Hepatocyte (in vitro differentiated cells): ENCODE measurements around the gene UBE2L5. TPM values are rescaled to one million over a fixed set of nuclear protein-coding genes. Genes with fewer than 3 reads are reported as not detected.

Experiments used
- DNase-seq: peaks from one replicate; pipeline ENCODE4 v3.0.0-alpha.2; 2016; ENCODE audit warnings: low spot score
- H2AFZ ChIP-seq: fragments of 200-600 bp; sonication (generic); 2 replicates; pipeline ENCODE4 v1.6.0; 2016; ENCODE audit warnings: antibody characterized with exemption, mild to moderate bottlenecking
- H3K27ac ChIP-seq: fragments of 200-600 bp; sonication (generic); 2 replicates; pipeline ENCODE4 v1.5.1; 2016; ENCODE audit warnings: mild to moderate bottlenecking
- H3K27me3 ChIP-seq: fragments of 200-600 bp; sonication (generic); 2 replicates; pipeline ENCODE4 v1.6.1; 2016
- H3K36me3 ChIP-seq: fragments of 200-600 bp; sonication (generic); replicated peaks from 2 replicates; pipeline ENCODE4 v1.5.1; 2016; ENCODE audit warnings: low read depth; ENCODE audit not compliant: insufficient read depth
- H3K4me1 ChIP-seq: fragments of 200-600 bp; sonication (generic); 2 replicates; pipeline ENCODE4 v1.5.1; 2016; ENCODE audit warnings: mild to moderate bottlenecking, moderate library complexity; ENCODE audit not compliant: insufficient read depth
- H3K4me2 ChIP-seq: fragments of 200-600 bp; sonication (generic); 2 replicates; pipeline ENCODE4 v1.6.0; 2016
- H3K4me3 ChIP-seq: fragments of 200-600 bp; sonication (generic); 2 replicates; pipeline ENCODE4 v1.5.1; 2016; ENCODE audit warnings: mild to moderate bottlenecking
- H3K79me2 ChIP-seq: fragments of 200-600 bp; sonication (generic); 2 replicates; pipeline ENCODE4 v1.6.0; 2017; ENCODE audit warnings: mild to moderate bottlenecking
- H3K9me2 ChIP-seq: fragments of 200-600 bp; sonication (generic); replicated peaks from 2 replicates; pipeline ENCODE4 v1.6.0; 2017; ENCODE audit warnings: mild to moderate bottlenecking; ENCODE audit not compliant: insufficient read depth
- H3K9me3 ChIP-seq: fragments of 200-600 bp; sonication (generic); 2 replicates; pipeline ENCODE4 v1.5.1; 2016; ENCODE audit warnings: low read depth, mild to moderate bottlenecking
- H4K20me1 ChIP-seq: fragments of 200-600 bp; sonication (generic); 2 replicates; pipeline ENCODE4 v1.6.0; 2016; ENCODE audit warnings: mild to moderate bottlenecking; ENCODE audit not compliant: insufficient read depth, poor library complexity, severe bottlenecking
- EZH2 ChIP-seq: fragments of 200-600 bp; sonication (generic); IDR thresholded peaks from 2 replicates; pipeline ENCODE4 v1.6.1; 2016; ENCODE audit warnings: antibody characterized with exemption, mild to moderate bottlenecking, borderline replicate concordance
- EZH2phosphoT487 ChIP-seq: fragments of 200-600 bp; sonication (generic); IDR thresholded peaks from one replicate; pipeline ENCODE4 v1.6.1; 2018; ENCODE audit warnings: antibody characterized with exemption, mild to moderate bottlenecking, low read depth, moderate library complexity; ENCODE audit not compliant: unreplicated experiment, severe bottlenecking
- WGBS: methylation state at CpG from one replicate; pipeline ENCODE4 v1.1.6; 2016; ENCODE audit warnings: low lambda C conversion rate; ENCODE audit errors: missing lambda C conversion rate; 5-methylcytosine and 5-hydroxymethylcytosine counted together
- polyA plus RNA-seq: library from polyadenylated mRNA; unstranded; fragments of >200 nt; fragmentation: Nextera tagmentation; extraction: Ambion mirVana; gene quantifications from 2 replicates; pipeline ENCODE4 v1.2.1, GENCODE V29; 2016
- total RNA-seq: library from RNA; depleted of rRNA; stranded (reverse); fragments of >200 nt; gene quantifications from 2 replicates; pipeline ENCODE4 v1.2.3, GENCODE V29; 2014
- TF ChIP-seq, protein P1 (sequence below): fragments of 200-600 bp; sonication (generic); IDR thresholded peaks from 2 replicates; pipeline ENCODE4 v1.5.1; 2016; ENCODE audit warnings: antibody characterized with exemption, mild to moderate bottlenecking; ENCODE audit not compliant: poor library complexity

The UBE2L5 gene
- total and polyA plus RNA-seq, 2 experiments from 2014 or later: not detected

GRCh38 chr13:30403456-30403855 lies 18.8 kb upstream of the UBE2L5 start:
- Histone ChIP-seq H2AFZ (no peak overlapping the region), H3K9me3 (no peaks in the 10 kb centered on the region), H3K4me1 (peaks cover 4% of the 10 kb centered on the region), H3K27me3 (no peaks in the 10 kb centered on the region), H3K4me2 (no peak overlapping the region), H3K79me2 (no peaks in the 10 kb centered on the region), H4K20me1 (no peaks in the 10 kb centered on the region), H3K27ac (no peak overlapping the region), H3K36me3 (no peaks in the 10 kb centered on the region), H3K4me3 (no peak overlapping the region), H3K9me2 (no peaks in the 10 kb centered on the region)
- DNase-seq: no peak
- WGBS: 80% methylated on average over 6 of the region's 6 CpGs
- TF ChIP-seq EZH2phosphoT487: no peak
- TF ChIP-seq, protein P1, sequence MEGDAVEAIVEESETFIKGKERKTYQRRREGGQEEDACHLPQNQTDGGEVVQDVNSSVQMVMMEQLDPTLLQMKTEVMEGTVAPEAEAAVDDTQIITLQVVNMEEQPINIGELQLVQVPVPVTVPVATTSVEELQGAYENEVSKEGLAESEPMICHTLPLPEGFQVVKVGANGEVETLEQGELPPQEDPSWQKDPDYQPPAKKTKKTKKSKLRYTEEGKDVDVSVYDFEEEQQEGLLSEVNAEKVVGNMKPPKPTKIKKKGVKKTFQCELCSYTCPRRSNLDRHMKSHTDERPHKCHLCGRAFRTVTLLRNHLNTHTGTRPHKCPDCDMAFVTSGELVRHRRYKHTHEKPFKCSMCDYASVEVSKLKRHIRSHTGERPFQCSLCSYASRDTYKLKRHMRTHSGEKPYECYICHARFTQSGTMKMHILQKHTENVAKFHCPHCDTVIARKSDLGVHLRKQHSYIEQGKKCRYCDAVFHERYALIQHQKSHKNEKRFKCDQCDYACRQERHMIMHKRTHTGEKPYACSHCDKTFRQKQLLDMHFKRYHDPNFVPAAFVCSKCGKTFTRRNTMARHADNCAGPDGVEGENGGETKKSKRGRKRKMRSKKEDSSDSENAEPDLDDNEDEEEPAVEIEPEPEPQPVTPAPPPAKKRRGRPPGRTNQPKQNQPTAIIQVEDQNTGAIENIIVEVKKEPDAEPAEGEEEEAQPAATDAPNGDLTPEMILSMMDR: no peak
- no peak for TF ChIP-seq EZH2

GRCh38 chr13:30404207-30404606 lies 18.1 kb upstream of the UBE2L5 start:
- whole genome bisulfite sequencing: 84% methylated on average over 5 of the region's 5 CpGs

DNA sequence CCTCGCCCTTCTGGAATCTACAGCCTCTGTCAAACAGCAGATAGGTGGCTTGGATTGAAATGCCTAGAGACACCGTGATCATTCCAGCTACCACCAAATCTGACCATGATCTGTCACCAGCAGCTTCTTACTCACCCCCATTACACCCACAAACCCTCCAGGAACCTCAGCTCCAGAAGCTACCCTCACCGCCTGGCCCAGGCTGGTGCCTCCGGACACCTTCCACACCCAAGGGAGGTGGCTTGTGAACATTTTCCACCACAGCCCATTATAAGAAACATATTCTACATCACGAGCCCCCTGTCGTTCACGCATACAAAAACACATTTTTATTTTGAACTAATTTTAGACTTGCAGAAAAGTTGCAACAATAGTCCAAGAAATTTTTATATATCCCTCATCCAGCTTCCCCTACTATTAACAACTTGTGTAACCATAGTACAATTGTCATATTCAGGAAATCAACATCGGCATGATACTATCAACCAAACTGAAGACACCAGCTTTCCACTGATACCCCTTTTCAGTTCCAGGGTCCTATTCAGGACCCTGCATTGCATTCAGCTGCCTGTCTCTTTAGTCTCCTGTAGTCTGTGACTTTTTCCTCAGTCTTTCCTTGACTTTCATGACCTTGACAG lies 15.4 kb upstream of the UBE2L5 start:
- Histone ChIP-seq H3K79me2 (no peaks in the 10 kb centered on the region), H2AFZ (no peak overlapping the region), H3K4me1 (peaks cover 8% of the 10 kb centered on the region), H3K4me3 (no peak overlapping the region), H3K27me3 (no peaks in the 10 kb centered on the region), H3K36me3 (no peaks in the 10 kb centered on the region), H3K27ac (no peak overlapping the region), H3K4me2 (no peak overlapping the region), H3K9me3 (no peaks in the 10 kb centered on the region), H4K20me1 (no peaks in the 10 kb centered on the region), H3K9me2 (no peaks in the 10 kb centered on the region)
- no peak for DNase-seq
- 98% methylated on average over 8 of the region's 8 CpGs for WGBS
- TF ChIP-seq, protein P1: no peak
- no peak for TF ChIP-seq EZH2
- no peak for TF ChIP-seq EZH2phosphoT487

More at GRCh38 chr13:30404207-30404606, 18.1 kb upstream of the UBE2L5 start:
- no peak for DNase-seq
- TF ChIP-seq, protein P1: no peak
- TF ChIP-seq EZH2: no peak
- no peak for TF ChIP-seq EZH2phosphoT487
- H3K27me3 ChIP-seq: no peaks in the 10 kb centered on the region
- no peaks in the 10 kb centered on the region for H4K20me1 ChIP-seq
- peaks cover 8% of the 10 kb centered on the region for H3K4me1 ChIP-seq
- H3K27ac ChIP-seq: no peak overlapping the region
- H2AFZ ChIP-seq: no peak overlapping the region
- no peak overlapping the region for H3K4me3 ChIP-seq
- H3K36me3 ChIP-seq: no peaks in the 10 kb centered on the region
- H3K9me2 ChIP-seq: no peaks in the 10 kb centered on the region
- no peaks in the 10 kb centered on the region for H3K9me3 ChIP-seq
- H3K79me2 ChIP-seq: no peaks in the 10 kb centered on the region
- H3K4me2 ChIP-seq: no peak overlapping the region
